ENCODE measurements around the gene E2F8.

- TF ChIP-seq CTCF (IDR thresholded peaks at IDR 0.05) (no peak), POLR2AphosphoS5 (IDR thresholded peaks at IDR 0.05) (no peak), POLR2A (IDR thresholded peaks at IDR 0.05) (no peak)
Observed at GRCh38 chr11:19185516-19186052, 55.2 kb downstream of the E2F8 start.
